ENCODE data around the gene AKAP5. TPM values are rescaled to one million over a fixed set of nuclear protein-coding genes. Genes with fewer than 3 reads are reported as not detected.

AKAP5 gene
- total RNA-seq, 1 donor from 2014 or later, result 1.4 TPM

DNA sequence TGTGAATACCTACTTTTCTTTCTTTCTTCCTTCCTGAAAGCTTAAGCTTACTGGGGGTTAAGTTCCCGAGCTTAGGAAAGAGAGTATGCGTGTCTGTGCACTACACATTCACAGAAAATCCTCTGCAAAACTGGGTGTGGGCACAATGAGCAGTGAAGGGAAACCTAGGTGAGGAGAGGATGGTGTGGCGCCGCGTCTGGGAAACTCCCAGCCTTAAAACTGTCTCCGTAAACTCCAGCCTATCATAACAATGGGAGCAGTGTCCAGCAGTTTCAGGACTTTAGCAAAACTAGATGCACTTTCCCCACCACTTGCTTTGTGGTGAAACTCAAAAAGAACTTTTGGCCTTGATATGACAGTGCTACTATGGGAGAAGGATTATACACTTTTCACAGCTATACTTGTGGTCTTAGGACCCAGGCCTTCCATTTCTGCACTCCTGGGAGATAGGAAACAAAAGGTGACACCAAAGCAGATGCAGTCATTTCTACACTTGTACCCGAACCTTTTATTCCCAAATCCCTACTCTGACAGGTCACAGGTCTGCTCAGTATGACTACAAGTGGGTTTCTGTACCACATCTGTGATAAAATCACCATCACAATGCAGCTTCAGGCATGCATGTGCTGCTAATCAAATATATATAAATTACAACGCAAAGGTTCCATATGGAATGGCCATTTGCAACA, 10.4 kb downstream of the AKAP5 start:
- Mint-ChIP-seq H3K27ac (no peak overlapping the region), H3K4me1 (ENCODE audit: unreplicated experiment) (no peaks in the 10 kb centered on the region), H3K9me3 (no peaks in the 10 kb centered on the region), H3K36me3 (no peaks in the 10 kb centered on the region), H3K4me3 (no peak overlapping the region), H3K27me3 (no peaks in the 10 kb centered on the region)
- TF ChIP-seq, protein P1, sequence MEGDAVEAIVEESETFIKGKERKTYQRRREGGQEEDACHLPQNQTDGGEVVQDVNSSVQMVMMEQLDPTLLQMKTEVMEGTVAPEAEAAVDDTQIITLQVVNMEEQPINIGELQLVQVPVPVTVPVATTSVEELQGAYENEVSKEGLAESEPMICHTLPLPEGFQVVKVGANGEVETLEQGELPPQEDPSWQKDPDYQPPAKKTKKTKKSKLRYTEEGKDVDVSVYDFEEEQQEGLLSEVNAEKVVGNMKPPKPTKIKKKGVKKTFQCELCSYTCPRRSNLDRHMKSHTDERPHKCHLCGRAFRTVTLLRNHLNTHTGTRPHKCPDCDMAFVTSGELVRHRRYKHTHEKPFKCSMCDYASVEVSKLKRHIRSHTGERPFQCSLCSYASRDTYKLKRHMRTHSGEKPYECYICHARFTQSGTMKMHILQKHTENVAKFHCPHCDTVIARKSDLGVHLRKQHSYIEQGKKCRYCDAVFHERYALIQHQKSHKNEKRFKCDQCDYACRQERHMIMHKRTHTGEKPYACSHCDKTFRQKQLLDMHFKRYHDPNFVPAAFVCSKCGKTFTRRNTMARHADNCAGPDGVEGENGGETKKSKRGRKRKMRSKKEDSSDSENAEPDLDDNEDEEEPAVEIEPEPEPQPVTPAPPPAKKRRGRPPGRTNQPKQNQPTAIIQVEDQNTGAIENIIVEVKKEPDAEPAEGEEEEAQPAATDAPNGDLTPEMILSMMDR (conservative IDR thresholded peaks at IDR 0.05), result no peak
- DNase-seq (ENCODE audit: extremely low spot score, unreplicated experiment), result no peak

DNA sequence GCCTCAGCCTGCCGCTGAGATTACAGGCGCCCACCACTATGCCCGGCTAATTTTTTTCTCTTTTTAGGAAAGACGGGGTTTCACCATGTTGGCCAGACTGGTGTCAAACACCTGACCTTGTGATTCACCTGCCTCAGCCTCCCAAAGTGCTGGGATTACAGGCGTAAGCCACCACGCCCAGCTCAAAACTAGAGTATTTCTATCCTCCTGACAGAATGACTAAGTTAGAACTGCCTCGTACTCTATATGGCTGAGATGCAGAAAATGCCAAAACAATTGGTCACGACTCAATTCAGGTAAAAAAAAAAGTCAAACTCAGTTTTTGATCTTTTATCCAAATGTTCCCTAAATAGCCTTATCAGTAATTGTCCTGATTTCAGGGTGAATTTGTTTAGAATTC, 11.1 kb downstream of the AKAP5 start:
- H3K27ac Mint-ChIP-seq, result no peak overlapping the region

DNA sequence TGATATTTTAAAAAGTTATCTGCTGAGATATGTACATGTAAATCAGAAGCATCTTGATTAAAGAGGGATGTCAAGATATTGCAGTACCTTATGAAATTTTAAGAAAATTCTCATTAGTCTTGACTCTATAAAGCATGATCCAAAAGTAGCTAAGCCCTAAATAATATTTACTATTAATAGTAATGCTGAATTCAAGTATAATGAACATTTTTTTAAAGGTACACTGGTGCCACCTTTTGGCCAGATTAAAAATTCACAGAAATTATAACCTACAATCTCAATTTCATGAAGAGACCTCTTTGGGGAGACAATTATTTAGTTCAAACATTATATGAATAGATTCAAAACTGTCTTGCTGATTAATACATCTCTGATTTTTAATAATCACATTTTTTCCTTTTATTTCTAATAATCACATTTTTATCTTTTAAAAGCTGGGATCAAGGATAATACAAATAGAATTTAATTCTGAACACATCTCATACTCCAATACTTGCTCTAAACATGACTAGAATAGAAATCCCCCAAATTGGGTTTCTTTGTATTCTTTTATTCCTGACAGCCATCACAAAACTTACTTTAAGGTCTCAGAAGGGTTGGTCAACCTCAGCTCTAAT, 13.4 kb downstream of the AKAP5 start:
- Mint-ChIP-seq H3K4me1 (ENCODE audit: unreplicated experiment) (no peaks in the 10 kb centered on the region), H3K9me3 (no peaks in the 10 kb centered on the region), H3K27me3 (no peaks in the 10 kb centered on the region), H3K27ac (no peak overlapping the region), H3K36me3 (peaks cover 4% of the 10 kb centered on the region), H3K4me3 (no peak overlapping the region)
- no peak for DNase-seq (ENCODE audit: extremely low spot score, unreplicated experiment)
- TF ChIP-seq, protein P1 (conservative IDR thresholded peaks at IDR 0.05), result peak; percentile 66

More for the DNA sequence above, 11.1 kb downstream of the AKAP5 start:
- Mint-ChIP-seq H3K4me3 (no peak overlapping the region), H3K4me1 (ENCODE audit: unreplicated experiment) (no peaks in the 10 kb centered on the region), H3K9me3 (no peaks in the 10 kb centered on the region), H3K27me3 (no peaks in the 10 kb centered on the region), H3K36me3 (peaks cover 1% of the 10 kb centered on the region)
- DNase-seq (ENCODE audit: extremely low spot score, unreplicated experiment), result no peak
- TF ChIP-seq, protein P1 (conservative IDR thresholded peaks at IDR 0.05), result no peak

DNA sequence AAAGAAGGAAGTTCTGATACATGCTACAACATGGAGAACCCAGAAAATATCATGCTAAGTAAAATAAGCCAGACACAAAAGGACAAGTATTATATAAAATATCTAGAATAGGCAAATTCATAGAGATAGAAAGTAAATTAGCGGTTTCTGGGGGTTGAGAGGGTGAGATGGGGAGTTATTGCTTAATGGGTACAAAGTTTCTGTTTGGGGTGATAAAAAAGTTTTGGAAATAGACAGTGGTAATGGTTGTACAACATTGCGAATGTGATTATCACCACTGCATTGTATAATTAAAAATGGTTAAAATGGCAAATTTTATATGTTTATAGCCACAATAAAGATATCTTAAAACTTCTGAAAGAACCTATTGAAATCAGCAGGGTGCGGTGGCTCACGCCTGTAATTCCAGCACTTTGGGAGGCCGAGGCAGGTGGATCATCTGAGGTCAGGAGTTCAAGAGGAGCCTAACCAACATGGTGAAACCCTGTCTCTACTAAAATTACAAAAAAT, 23.3 kb downstream of the AKAP5 start:
- Mint-ChIP-seq H3K4me1 (ENCODE audit: unreplicated experiment) (no peaks in the 10 kb centered on the region), H3K36me3 (peaks cover 7% of the 10 kb centered on the region), H3K9me3 (no peaks in the 10 kb centered on the region), H3K27me3 (no peaks in the 10 kb centered on the region), H3K4me3 (no peak overlapping the region), H3K27ac (no peak overlapping the region)
- TF ChIP-seq, protein P1 (conservative IDR thresholded peaks at IDR 0.05), result no peak
- no peak for DNase-seq (ENCODE audit: extremely low spot score, unreplicated experiment)

DNA sequence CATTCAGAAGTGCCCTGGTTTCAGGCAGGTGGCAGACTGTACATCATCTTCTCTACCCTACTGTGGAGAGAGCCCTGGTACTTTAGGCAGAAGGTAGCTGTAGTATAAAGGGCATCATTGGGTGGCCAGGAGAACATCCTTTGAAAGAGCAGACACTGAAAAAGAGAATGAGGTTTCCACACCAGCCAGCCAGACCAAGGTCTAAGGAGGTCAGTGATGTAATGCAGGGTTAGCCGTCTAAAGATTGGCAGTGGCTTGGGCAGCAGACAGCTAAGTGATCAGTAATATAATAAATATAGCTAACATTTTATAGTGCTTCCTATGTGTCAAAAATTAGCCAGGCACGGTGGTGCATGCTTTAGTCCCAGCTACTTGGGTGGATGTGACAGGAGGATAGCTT, 26.3 kb downstream of the AKAP5 start:
- no peak overlapping the region for H3K4me3 Mint-ChIP-seq
- H3K27ac Mint-ChIP-seq, result no peak overlapping the region
- H3K4me1 Mint-ChIP-seq (ENCODE audit: unreplicated experiment), result no peaks in the 10 kb centered on the region
- H3K27me3 Mint-ChIP-seq, result no peaks in the 10 kb centered on the region
- peaks cover 12% of the 10 kb centered on the region for H3K36me3 Mint-ChIP-seq
- TF ChIP-seq, protein P1 (conservative IDR thresholded peaks at IDR 0.05), result no peak
- H3K9me3 Mint-ChIP-seq, result no peaks in the 10 kb centered on the region
- DNase-seq (ENCODE audit: extremely low spot score, unreplicated experiment), result no peak
